Measurements from ENCODE around the gene KLHL5. TPM values are rescaled to one million over a fixed set of nuclear protein-coding genes. Genes with fewer than 3 reads are reported as not detected.

Gene KLHL5
- total RNA-seq, 2 donors from 2014 or later: 25.1 to 41.1 TPM

DNA sequence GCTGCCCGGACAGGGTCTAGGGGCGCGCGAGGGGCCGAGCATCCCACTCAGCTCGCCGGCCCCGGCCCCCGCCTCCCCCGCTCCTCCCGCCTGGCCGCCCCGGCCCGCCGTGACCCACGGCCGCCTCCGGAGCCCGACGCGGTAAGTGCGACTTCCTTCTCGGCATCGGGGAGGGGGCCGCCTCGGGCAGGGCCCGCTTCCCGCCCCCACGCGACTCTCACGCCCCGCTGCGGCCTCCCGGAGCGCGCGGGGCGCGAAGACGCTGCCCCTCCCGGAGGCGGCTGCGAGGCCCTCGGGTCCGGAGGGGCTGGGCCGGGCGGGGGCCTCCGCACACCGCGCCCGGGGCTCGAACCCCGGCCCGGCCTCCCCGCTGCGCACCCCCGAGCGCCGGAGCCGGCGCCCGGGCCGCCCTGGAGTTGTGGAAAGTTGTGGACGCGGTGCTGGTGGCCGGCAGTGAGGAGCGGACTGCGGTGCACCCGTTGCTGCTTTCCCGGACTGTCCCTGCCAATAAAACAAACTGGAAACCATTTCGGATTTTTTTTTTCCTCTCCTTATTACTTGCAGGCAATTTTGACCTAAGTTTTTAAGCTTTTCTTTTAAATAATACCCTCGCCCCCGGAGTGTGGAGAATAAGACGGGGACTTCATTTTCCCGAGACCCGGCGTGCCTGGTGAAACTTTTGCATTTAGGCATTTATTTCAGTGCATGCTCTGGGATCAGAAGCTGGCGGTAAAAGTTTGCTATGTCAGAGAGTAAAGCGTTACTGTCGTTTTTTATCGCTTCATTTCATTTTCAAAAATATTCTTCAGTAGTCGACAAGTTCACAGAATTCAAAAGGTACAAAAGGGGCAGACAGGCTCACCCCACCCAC, 16.8 kb upstream of the KLHL5 start:
- Histone ChIP-seq H3K36me3 (ENCODE audit: control insufficient read depth, insufficient read depth, low read length) (no peaks in the 10 kb centered on the region), H3K4me3 (ENCODE audit: low read length) (peak overlapping the region; percentile 93), H3K9ac (ENCODE audit: extremely low read depth, low read length, poor library complexity, severe bottlenecking) (peak overlapping the region; percentile 56), H3K27ac (ENCODE audit: low read depth, low read length) (peak overlapping the region; percentile 19), H3K4me1 (ENCODE audit: control insufficient read depth, insufficient read depth, low read length) (no peaks in the 10 kb centered on the region), H3K9me3 (ENCODE audit: control insufficient read depth, low read length) (no peaks in the 10 kb centered on the region), H3K27me3 (ENCODE audit: control insufficient read depth, insufficient read depth, low read length, poor library complexity, severe bottlenecking) (no peaks in the 10 kb centered on the region)
- Mint-ChIP-seq H3K27ac (peak overlapping the region; percentile 81), H3K4me1 (peaks cover 22% of the 10 kb centered on the region), H3K36me3 (ENCODE audit: low read depth) (no peaks in the 10 kb centered on the region), H3K9me3 (no peaks in the 10 kb centered on the region), H3K4me3 (peak overlapping the region; percentile 83), H3K27me3 (ENCODE audit: insufficient read depth) (no peaks in the 10 kb centered on the region)
- WGBS, 2 experiments (ENCODE audit: insufficient coverage in 1 of 2, insufficient read length in 1 of 2): 1% methylated on average over 30 to 82 of the region's 82 CpGs
- peak; percentile 78 for DNase-seq
- TF ChIP-seq, protein P1, sequence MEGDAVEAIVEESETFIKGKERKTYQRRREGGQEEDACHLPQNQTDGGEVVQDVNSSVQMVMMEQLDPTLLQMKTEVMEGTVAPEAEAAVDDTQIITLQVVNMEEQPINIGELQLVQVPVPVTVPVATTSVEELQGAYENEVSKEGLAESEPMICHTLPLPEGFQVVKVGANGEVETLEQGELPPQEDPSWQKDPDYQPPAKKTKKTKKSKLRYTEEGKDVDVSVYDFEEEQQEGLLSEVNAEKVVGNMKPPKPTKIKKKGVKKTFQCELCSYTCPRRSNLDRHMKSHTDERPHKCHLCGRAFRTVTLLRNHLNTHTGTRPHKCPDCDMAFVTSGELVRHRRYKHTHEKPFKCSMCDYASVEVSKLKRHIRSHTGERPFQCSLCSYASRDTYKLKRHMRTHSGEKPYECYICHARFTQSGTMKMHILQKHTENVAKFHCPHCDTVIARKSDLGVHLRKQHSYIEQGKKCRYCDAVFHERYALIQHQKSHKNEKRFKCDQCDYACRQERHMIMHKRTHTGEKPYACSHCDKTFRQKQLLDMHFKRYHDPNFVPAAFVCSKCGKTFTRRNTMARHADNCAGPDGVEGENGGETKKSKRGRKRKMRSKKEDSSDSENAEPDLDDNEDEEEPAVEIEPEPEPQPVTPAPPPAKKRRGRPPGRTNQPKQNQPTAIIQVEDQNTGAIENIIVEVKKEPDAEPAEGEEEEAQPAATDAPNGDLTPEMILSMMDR (conservative IDR thresholded peaks at IDR 0.05): no peak

DNA sequence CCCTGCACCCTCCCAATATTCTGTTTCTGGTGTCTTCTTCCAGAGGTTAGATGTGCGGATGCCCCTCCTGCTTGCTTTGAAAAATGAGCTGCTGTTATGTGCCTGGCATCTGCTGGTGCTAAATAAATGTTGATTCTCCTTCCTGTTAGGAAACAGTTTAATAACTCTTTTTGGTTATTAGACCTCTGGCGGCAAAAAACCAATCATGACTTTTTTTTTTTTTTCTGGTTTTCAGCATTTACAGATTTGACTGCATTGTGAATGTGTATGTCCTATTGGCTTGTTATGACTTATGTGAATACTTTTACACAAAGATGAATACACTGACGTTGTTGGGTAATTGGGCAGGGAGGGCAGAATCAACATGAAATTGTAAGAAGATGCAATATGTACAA, 16.2 kb upstream of the KLHL5 start:
- no peaks in the 10 kb centered on the region for H3K27me3 Mint-ChIP-seq (ENCODE audit: insufficient read depth)
- TF ChIP-seq, protein P1 (conservative IDR thresholded peaks at IDR 0.05): no peak
- H3K4me3 ChIP-seq (ENCODE audit: low read length): peak overlapping the region; percentile 93
- no peaks in the 10 kb centered on the region for H3K27me3 ChIP-seq (ENCODE audit: control insufficient read depth, insufficient read depth, low read length, poor library complexity, severe bottlenecking)
- H3K4me1 ChIP-seq (ENCODE audit: control insufficient read depth, insufficient read depth, low read length): no peaks in the 10 kb centered on the region
- no peak overlapping the region for H3K27ac ChIP-seq (ENCODE audit: low read depth, low read length)
- H3K4me1 Mint-ChIP-seq: peaks cover 27% of the 10 kb centered on the region
- H3K4me3 Mint-ChIP-seq: peak overlapping the region; percentile 83
- H3K9me3 ChIP-seq (ENCODE audit: control insufficient read depth, low read length): no peaks in the 10 kb centered on the region
- no peaks in the 10 kb centered on the region for H3K36me3 Mint-ChIP-seq (ENCODE audit: low read depth)
- no peak overlapping the region for H3K9ac ChIP-seq (ENCODE audit: extremely low read depth, low read length, poor library complexity, severe bottlenecking)
- no peak for DNase-seq
- no peak overlapping the region for H3K27ac Mint-ChIP-seq
- H3K9me3 Mint-ChIP-seq: no peaks in the 10 kb centered on the region
- 52 to 74% methylated on average over 2 to 3 of the region's 3 CpGs for WGBS, 2 experiments (ENCODE audit: insufficient coverage in 1 of 2, insufficient read length in 1 of 2)
- H3K36me3 ChIP-seq (ENCODE audit: control insufficient read depth, insufficient read depth, low read length): no peaks in the 10 kb centered on the region

DNA sequence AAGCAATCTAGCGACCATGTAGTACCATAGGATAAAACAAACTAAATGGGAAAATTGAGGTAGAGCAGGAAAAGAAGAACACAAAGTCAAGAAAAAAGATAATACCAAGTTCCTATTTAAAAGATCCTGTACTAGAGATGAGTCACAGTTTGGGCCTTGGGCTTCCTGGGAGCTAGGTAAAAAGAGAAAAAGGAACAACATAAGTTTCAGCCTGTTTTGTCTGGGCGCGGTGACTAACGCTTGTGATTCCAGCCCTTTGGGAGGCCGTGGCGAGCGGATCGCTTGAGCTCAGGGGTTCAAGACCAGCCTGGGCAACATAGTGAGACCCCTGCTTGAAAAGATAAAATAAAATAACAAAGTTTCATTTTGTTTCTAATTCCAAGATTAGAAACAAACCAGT, 15.8 kb upstream of the KLHL5 start:
- H3K27ac Mint-ChIP-seq: no peak overlapping the region
- TF ChIP-seq, protein P1 (conservative IDR thresholded peaks at IDR 0.05): no peak
- H3K27me3 Mint-ChIP-seq (ENCODE audit: insufficient read depth): no peaks in the 10 kb centered on the region
- Histone ChIP-seq H3K36me3 (ENCODE audit: control insufficient read depth, insufficient read depth, low read length) (no peaks in the 10 kb centered on the region), H3K9ac (ENCODE audit: extremely low read depth, low read length, poor library complexity, severe bottlenecking) (no peak overlapping the region), H3K27me3 (ENCODE audit: control insufficient read depth, insufficient read depth, low read length, poor library complexity, severe bottlenecking) (no peaks in the 10 kb centered on the region), H3K27ac (ENCODE audit: low read depth, low read length) (no peak overlapping the region), H3K9me3 (ENCODE audit: control insufficient read depth, low read length) (no peaks in the 10 kb centered on the region), H3K4me3 (ENCODE audit: low read length) (peak overlapping the region; percentile 93), H3K4me1 (ENCODE audit: control insufficient read depth, insufficient read depth, low read length) (no peaks in the 10 kb centered on the region)
- H3K36me3 Mint-ChIP-seq (ENCODE audit: low read depth): no peaks in the 10 kb centered on the region
- no peak for DNase-seq
- no peaks in the 10 kb centered on the region for H3K9me3 Mint-ChIP-seq
- peaks cover 31% of the 10 kb centered on the region for H3K4me1 Mint-ChIP-seq
- 94% methylated on average over 7 to 8 of the region's 8 CpGs for WGBS, 2 experiments (ENCODE audit: insufficient coverage in 1 of 2, insufficient read length in 1 of 2)
- peak overlapping the region; percentile 83 for H3K4me3 Mint-ChIP-seq
